ENCODE measurements around the gene COX6B1.
"Not testable (repeated sequence)": the region's sequence is repeated elsewhere in the genome, so short reads cannot be mapped to it uniquely, and the experiment has no call there.

COX6B1 gene

DNA sequence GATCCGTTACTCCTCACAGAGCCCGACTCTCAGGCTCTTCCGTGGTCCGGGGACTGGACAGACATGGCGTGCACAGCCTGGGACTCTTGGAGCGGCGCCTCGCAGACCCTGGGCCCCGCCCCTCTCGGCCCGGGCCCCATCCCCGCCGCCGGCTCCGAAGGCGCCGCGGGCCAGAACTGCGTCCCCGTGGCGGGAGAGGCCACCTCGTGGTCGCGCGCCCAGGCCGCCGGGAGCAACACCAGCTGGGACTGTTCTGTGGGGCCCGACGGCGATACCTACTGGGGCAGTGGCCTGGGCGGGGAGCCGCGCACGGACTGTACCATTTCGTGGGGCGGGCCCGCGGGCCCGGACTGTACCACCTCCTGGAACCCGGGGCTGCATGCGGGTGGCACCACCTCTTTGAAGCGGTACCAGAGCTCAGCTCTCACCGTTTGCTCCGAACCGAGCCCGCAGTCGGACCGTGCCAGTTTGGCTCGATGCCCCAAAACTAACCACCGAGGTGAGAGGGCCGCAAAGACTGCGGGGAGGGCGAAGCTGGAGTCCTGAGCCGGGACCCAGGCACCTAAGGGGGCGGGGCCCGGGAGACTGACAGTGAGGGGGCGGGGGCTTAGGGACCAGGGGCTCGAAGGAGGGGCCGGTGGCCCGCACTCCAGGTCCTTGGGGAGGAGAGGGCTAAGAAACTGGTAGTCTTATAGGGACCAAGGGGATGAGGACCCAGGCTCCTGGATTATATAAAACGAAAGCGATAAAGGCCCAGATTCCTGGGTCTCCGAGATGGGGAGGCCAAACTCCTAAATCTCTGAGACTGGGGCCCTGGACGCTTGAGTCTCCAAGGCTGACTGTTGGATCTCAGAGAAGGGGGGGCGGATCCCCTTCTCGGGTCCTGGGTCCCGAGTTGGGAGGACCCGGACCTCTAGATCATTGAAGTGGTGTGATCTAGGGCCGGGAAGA is 4.6 kb upstream of the COX6B1 start:
- Mint-ChIP-seq H3K4me1 (ENCODE audit: low read depth) (peaks cover 35% of the 10 kb centered on the region), H3K9me3 (ENCODE audit: low read depth) (no peaks in the 10 kb centered on the region), H3K4me3 (peak overlapping the region; percentile 85), H3K27ac (peak overlapping the region; percentile 76), H3K36me3 (no peaks in the 10 kb centered on the region), H3K27me3 (no peaks in the 10 kb centered on the region)

DNA sequence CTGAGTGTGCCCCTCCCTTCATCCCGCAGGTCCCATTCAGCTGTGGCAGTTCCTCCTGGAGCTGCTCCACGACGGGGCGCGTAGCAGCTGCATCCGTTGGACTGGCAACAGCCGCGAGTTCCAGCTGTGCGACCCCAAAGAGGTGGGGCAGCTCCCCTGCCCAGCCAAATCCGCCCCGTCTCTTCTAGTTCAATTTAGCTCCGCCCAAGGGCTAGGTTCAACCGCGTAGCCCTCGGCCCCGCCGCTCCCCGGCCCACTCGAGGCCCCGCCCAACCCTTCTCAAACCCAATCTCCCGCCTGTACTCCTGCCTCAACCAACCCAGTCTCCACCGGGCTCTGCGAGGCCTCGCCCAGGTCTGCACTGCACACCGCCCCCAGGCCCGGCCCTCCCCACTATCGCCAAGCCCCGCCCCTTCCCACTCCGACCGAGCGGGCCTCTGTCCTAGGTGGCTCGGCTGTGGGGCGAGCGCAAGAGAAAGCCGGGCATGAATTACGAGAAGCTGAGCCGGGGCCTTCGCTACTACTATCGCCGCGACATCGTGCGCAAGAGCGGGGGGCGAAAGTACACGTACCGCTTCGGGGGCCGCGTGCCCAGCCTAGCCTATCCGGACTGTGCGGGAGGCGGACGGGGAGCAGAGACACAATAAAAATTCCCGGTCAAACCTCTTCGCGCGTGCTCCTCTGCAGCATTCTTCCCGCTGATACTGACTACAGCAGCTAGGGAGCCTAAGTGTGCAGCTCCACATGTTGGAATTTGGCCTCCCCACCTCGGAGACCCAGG is 3.7 kb upstream of the COX6B1 start:
- no peaks in the 10 kb centered on the region for H3K9me3 Mint-ChIP-seq (ENCODE audit: low read depth)
- H3K36me3 Mint-ChIP-seq, result no peaks in the 10 kb centered on the region
- H3K4me1 Mint-ChIP-seq (ENCODE audit: low read depth), result peaks cover 38% of the 10 kb centered on the region
- peak overlapping the region; percentile 90 for H3K27ac Mint-ChIP-seq
- H3K27me3 Mint-ChIP-seq, result no peaks in the 10 kb centered on the region
- peak overlapping the region; percentile 85 for H3K4me3 Mint-ChIP-seq

DNA sequence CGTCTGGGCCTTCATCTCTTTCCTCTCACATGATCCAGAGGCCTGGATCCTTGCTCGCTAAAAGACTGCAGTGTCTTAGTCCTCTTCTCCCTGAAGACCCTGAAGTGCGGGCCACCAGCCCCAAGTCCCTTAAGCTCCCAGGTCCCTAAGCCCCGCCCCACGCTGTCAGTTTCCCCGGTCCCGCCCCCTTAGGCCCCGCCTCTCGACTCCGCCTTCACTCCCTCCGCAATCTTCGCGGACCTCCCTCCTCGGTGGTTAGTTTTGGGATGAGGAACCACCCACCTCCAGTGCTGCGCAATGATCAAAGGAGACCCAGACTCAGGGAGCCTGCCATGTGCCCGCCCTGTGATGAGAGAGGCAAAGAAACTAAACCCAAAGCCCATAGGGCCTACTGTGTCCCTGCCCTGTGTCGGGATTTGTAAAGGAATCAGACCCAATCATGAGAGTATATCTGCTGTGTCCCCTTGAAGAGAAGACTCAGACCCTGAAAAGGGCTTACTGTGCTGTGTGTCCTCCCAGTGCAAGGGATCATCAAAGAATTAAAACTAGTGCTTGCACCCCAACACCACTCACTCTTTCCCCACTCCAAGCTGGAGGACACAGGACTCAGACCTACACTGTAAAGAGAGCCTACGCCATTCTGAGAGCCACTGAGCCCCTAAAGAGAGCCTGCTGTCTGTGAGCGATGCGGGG is 3.0 kb upstream of the COX6B1 start:
- no peaks in the 10 kb centered on the region for H3K27me3 Mint-ChIP-seq
- H3K4me3 Mint-ChIP-seq, result peak overlapping the region; percentile 85
- H3K27ac Mint-ChIP-seq, result peak overlapping the region; percentile 90
- H3K9me3 Mint-ChIP-seq (ENCODE audit: low read depth), result no peaks in the 10 kb centered on the region
- H3K4me1 Mint-ChIP-seq (ENCODE audit: low read depth), result peaks cover 39% of the 10 kb centered on the region
- H3K36me3 Mint-ChIP-seq, result no peaks in the 10 kb centered on the region

DNA sequence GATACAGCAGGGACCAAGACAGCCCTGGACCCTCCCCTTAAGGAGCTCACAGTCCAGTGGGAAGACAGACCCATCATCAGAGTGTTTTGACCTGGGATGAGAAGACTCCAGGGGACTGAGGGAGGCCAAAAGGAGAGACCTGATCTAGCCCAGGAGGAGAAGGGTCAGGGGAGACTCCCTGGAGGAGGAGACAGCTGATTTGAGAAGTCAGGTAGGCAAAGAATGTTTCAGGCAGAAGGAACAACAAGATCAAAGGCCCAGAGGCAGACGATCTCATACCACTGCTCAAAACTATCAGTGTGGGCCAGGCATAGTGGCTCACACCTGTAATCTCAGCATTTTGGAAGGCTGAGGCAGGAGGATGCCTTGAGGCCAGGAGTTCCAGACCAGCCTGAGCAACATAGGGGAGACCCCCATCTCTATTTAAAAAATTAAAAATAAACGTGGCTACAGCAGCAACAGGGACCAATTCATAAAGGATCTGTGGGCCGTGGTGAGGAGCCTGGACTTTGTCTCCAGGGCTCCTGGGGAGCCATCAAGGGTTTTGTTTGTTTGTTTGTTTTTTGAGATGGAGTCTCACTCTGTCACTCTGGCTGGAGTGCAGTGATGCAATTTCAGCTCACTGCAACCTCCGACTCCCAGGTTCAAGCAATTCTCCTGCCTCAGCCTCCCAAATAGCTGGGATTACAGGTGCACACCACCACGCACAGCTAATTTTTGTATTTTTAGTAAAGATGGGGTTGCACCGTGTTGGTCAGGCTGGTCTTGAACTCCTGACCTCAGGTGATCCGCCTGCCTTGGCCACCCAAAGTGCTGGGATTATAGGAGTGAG is 2.2 kb upstream of the COX6B1 start:
- Mint-ChIP-seq H3K27ac (no peak overlapping the region), H3K27me3 (no peaks in the 10 kb centered on the region), H3K9me3 (ENCODE audit: low read depth) (no peaks in the 10 kb centered on the region), H3K36me3 (no peaks in the 10 kb centered on the region), H3K4me3 (peak overlapping the region; percentile 20), H3K4me1 (ENCODE audit: low read depth) (peaks cover 45% of the 10 kb centered on the region)

DNA sequence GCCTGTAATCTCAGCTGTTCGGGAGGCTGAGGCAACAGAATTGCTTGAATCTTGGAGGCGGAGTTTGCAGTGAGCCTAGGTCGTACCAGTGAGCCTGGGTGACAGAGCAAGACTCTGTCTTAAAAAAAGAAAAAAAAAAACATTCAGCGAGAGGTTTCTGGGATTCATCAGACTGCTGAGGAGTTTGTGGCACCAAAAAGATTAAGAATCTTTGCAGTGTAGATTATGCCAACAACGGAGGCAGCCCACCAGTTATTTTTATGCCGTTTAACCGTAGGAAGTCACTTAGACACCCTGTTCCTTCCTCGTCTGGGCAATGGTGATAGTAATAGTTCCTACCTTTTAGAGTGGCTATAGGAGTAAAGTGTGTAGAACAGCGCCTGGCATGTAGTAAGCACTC is 2.5 kb downstream of the COX6B1 start:
- no peak overlapping the region for H3K27ac Mint-ChIP-seq
- H3K9me3 Mint-ChIP-seq (ENCODE audit: low read depth), result no peaks in the 10 kb centered on the region
- no peaks in the 10 kb centered on the region for H3K27me3 Mint-ChIP-seq

DNA sequence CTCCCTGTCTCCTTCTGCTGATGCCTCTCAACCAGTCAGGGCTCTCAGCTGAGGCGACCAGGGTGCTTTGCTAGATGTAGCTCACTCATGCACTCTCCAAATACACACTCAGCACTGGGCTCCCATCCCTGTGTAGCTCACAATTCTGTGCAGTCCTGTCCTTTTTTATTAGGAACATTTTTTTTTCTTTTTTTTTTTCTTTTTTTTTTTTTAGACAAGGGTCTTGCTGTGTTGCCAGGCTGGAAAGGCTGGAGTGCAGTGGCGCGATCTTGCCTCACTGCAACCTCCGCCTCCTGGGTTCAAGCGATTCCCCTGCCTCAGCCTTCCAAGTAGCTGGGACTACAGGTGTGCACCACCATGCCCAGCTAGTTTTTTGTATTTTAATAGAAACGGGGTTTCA is 6.7 kb downstream of the COX6B1 start:
- H3K36me3 Mint-ChIP-seq, H3K27ac Mint-ChIP-seq: not testable (repeated sequence)
- peaks cover 21% of the 10 kb centered on the region for H3K4me1 Mint-ChIP-seq (ENCODE audit: low read depth)

More for the DNA sequence above, 2.5 kb downstream of the COX6B1 start:
- H3K4me1 Mint-ChIP-seq (ENCODE audit: low read depth), result peaks cover 31% of the 10 kb centered on the region
- H3K4me3 Mint-ChIP-seq, result peak overlapping the region; percentile 98
- H3K36me3 Mint-ChIP-seq, result no peaks in the 10 kb centered on the region

DNA sequence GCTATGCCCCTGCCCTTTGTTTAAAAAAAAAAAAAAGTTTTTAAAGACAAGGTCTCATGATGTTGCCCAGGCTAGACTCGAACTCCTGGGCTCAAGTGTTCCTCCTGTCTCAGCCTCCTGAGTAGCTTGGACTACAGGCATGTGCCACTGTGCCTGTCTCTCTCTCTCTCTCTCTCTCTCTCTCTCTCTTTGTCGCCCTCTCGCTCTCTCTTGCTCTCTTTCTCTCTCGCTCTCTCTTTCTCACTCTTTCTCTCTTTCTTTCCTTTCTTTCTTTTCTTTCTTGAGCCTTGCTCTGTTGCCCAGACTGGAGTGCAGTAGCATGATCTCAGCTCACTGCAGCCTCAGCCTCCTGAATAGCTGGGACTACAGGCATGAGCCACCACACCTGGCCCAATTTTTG is 7.5 kb downstream of the COX6B1 start:
- no peak overlapping the region for H3K27ac Mint-ChIP-seq
- no peak overlapping the region for H3K4me3 Mint-ChIP-seq
- no peaks in the 10 kb centered on the region for H3K27me3 Mint-ChIP-seq
- H3K4me1 Mint-ChIP-seq (ENCODE audit: low read depth), result peaks cover 16% of the 10 kb centered on the region
- no peaks in the 10 kb centered on the region for H3K9me3 Mint-ChIP-seq (ENCODE audit: low read depth)
- H3K36me3 Mint-ChIP-seq, result peaks cover 4% of the 10 kb centered on the region

More for the DNA sequence above, 6.7 kb downstream of the COX6B1 start:
- not testable (repeated sequence) for H3K4me3 Mint-ChIP-seq; H3K27me3 Mint-ChIP-seq; H3K9me3 Mint-ChIP-seq (ENCODE audit: low read depth)

DNA sequence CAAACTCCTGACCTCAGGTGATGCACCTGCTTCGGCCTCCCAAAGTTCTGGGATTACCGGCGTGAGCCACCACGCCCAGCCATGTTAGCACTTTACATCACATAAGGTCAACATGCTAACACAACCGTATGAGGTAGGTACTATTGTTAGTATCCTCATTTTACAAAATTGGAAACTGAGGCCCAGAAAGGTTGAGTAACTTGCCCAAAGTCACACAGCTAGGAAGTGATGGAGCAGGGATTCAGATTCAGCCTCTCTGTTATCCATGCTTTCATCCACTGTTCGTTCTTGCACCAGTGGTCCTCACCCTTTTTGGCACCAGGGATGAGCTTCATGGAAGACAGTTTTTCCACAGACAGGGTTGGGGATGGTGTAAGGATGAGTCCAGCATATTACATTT is 8.6 kb downstream of the COX6B1 start:
- Mint-ChIP-seq H3K4me1 (ENCODE audit: low read depth) (peaks cover 9% of the 10 kb centered on the region), H3K4me3 (no peak overlapping the region), H3K27me3 (no peaks in the 10 kb centered on the region), H3K36me3 (peaks cover 4% of the 10 kb centered on the region), H3K9me3 (ENCODE audit: low read depth) (no peaks in the 10 kb centered on the region), H3K27ac (no peak overlapping the region)

DNA sequence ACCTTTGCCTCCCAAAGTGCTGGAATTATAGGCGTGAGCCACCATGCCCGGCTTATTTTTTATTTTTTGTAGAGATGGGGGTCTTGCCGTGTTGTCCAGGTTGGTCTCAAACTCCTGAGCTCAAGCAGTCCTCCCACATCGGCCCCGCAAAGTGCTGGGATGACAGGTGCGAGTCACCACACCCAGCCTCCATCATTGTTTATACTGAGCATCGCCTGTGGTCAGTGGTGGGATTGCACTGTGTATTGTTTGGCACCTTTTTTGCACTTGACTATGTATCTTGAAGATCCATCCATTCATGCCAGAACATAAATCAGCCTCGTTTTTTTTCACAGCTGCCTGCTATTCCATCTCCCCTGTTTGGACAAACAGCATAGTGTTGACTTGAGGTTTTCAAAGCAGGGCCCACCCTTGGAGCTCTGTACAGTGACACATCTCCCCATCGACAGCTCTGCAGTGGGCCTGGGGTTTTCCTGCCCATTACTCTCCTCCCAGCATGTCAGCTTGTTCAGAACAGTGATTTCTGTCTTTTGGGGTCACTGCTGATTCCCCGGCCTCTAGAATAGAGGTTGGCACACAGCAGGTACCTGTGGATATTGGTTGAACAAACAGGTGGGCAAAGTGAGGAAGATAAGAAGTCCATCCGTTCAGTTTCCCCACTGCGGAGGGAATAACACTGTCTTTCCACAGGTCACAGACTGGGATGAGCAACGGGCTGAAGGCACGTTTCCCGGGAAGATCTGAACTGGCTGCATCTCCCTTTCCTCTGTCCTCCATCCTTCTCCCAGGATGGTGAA is 10.0 kb downstream of the COX6B1 start:
- Mint-ChIP-seq H3K27ac (no peak overlapping the region), H3K4me1 (ENCODE audit: low read depth) (peaks cover 8% of the 10 kb centered on the region), H3K27me3 (no peaks in the 10 kb centered on the region), H3K4me3 (no peak overlapping the region), H3K9me3 (ENCODE audit: low read depth) (no peaks in the 10 kb centered on the region), H3K36me3 (peaks cover 4% of the 10 kb centered on the region)

DNA sequence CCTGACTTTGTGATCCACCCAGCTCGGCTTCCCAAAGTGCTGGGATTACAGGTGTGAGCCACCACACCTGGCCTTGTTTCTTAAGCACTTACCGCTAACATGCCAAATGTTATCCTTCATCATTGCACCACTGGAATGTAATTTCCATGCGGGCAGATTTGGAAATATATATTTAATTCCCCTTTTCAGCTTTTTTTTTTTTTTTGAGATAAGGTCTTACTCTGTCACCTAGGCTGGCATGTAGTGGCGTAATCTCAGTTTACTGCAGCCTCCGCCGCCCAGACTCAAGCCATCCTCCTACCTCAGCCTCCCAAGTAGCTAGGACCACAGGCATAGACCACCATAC is 13.8 kb downstream of the COX6B1 start:
- no peaks in the 10 kb centered on the region for H3K4me1 Mint-ChIP-seq (ENCODE audit: low read depth)
- no peaks in the 10 kb centered on the region for H3K27me3 Mint-ChIP-seq
- no peak overlapping the region for H3K27ac Mint-ChIP-seq
- H3K36me3 Mint-ChIP-seq, result peaks cover 3% of the 10 kb centered on the region
- H3K4me3 Mint-ChIP-seq, result no peak overlapping the region
- no peaks in the 10 kb centered on the region for H3K9me3 Mint-ChIP-seq (ENCODE audit: low read depth)

DNA sequence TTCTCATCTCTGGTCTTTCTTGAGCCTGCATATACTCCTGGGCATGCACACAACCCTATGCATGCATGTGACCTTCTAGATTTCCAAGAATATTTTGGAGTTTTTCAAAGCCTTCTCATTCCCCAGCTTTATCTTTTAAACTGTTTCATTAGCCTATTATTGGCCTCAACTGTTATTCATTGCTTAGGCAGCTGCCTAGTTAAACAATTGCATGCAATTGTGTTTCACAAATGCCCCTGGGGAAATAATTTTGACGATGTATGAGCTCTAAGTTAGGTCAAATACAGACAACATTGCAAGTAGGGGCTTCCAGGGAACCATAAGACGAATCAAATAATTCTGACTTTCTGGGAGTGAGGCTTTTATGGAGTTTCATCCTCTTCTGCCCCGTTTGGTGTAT is 15.9 kb downstream of the COX6B1 start:
- no peak overlapping the region for H3K4me3 Mint-ChIP-seq

DNA sequence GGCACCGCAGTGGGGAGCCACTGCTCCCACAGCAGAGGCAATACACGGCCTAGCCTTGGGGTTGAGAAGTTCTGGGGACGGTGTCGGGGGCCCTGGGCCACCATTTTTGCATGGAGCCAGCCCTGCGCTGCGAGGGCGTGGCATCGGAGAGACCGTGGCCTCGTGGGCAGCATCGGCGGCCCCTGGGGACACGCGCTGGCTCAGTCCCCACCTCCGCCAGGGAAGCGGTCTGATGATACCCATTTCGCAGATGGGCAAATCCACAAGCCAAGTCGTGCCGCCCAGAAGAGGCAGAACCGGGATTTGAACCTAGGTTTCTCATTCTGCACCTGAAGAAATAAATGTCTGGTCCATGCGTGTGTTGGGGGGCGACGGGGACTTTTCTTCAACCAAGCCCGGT is 17.0 kb downstream of the COX6B1 start:
- no peaks in the 10 kb centered on the region for H3K36me3 Mint-ChIP-seq

More for the DNA sequence above, 15.9 kb downstream of the COX6B1 start:
- Mint-ChIP-seq H3K27me3 (no peaks in the 10 kb centered on the region), H3K9me3 (ENCODE audit: low read depth) (no peaks in the 10 kb centered on the region), H3K4me1 (ENCODE audit: low read depth) (no peaks in the 10 kb centered on the region), H3K36me3 (no peaks in the 10 kb centered on the region), H3K27ac (no peak overlapping the region)

DNA sequence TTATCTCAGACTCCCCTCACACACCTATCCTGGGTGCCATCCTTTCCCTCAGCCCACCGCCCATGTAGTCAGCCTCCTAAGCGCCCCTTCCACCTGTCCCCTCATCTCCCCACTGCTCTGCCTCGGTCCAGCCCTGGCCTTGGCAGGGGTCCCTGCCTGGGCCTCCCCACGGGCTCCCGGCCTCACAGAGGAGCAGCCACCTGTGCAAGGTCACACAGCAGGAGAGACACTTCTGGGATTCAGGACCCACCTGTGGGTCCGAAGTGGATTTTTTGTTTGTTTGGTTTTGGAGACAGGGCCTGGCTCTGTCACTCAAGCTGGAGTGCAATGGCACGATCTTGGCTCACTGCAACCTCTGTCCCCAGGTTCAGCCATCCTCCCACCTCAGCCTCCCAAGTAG is 17.5 kb downstream of the COX6B1 start:
- H3K4me3 Mint-ChIP-seq, result no peak overlapping the region
- peaks cover 2% of the 10 kb centered on the region for H3K27me3 Mint-ChIP-seq
- H3K4me1 Mint-ChIP-seq (ENCODE audit: low read depth), result no peaks in the 10 kb centered on the region
- H3K9me3 Mint-ChIP-seq (ENCODE audit: low read depth), result no peaks in the 10 kb centered on the region
- H3K27ac Mint-ChIP-seq, result peak overlapping the region; percentile 6
- H3K36me3 Mint-ChIP-seq, result no peaks in the 10 kb centered on the region

More for the DNA sequence above, 17.0 kb downstream of the COX6B1 start:
- Mint-ChIP-seq H3K9me3 (ENCODE audit: low read depth) (no peaks in the 10 kb centered on the region), H3K27me3 (peaks cover 2% of the 10 kb centered on the region), H3K27ac (peak overlapping the region; percentile 6), H3K4me1 (ENCODE audit: low read depth) (no peaks in the 10 kb centered on the region), H3K4me3 (no peak overlapping the region)

All from activated naive CD8-positive, alpha-beta T cell (primary cell).